Gastrocnemius medialis (tissue), 4 donors: ENCODE data around the gene RBP7.

ENCODE experiments used
- CTCF ChIP-seq, 5 experiments: fragments of 450-650 bp in 3 of 5; fragments of 200-600 bp in 2 of 5; sonication (generic) in 2 of 5; IDR thresholded peaks in 4 of 5; conservative IDR thresholded peaks in 1 of 5; 1 replicate in 4 of 5; 2 replicates in 1 of 5; pipeline ENCODE4 v1.5.1; 2016 to 2019; ENCODE audit warnings: antibody characterized with exemption in 5 of 5, mild to moderate bottlenecking in 3 of 5, moderate library complexity in 3 of 5
- POLR2A ChIP-seq, 2 donors: fragments of 450-650 bp; IDR thresholded peaks; one replicate each; pipeline ENCODE4 v1.6.1; 2017; ENCODE audit warnings: antibody characterized with exemption in 2 of 2, mild to moderate bottlenecking in 2 of 2, moderate library complexity in 2 of 2

GRCh38 chr1:10051656-10052055, 54.6 kb downstream of the RBP7 start:
- TF ChIP-seq CTCF (IDR thresholded peaks at IDR 0.05 in 4 of 5, conservative IDR thresholded peaks at IDR 0.05 in 1 of 5): no peak
- TF ChIP-seq POLR2A (IDR thresholded peaks at IDR 0.05): no peak
